ENCODE measurements around the gene GNA14.
"Not testable (repeated sequence)": the region's sequence is repeated elsewhere in the genome, so short reads cannot be mapped to it uniquely, and the experiment has no call there.

The GNA14 gene

DNA sequence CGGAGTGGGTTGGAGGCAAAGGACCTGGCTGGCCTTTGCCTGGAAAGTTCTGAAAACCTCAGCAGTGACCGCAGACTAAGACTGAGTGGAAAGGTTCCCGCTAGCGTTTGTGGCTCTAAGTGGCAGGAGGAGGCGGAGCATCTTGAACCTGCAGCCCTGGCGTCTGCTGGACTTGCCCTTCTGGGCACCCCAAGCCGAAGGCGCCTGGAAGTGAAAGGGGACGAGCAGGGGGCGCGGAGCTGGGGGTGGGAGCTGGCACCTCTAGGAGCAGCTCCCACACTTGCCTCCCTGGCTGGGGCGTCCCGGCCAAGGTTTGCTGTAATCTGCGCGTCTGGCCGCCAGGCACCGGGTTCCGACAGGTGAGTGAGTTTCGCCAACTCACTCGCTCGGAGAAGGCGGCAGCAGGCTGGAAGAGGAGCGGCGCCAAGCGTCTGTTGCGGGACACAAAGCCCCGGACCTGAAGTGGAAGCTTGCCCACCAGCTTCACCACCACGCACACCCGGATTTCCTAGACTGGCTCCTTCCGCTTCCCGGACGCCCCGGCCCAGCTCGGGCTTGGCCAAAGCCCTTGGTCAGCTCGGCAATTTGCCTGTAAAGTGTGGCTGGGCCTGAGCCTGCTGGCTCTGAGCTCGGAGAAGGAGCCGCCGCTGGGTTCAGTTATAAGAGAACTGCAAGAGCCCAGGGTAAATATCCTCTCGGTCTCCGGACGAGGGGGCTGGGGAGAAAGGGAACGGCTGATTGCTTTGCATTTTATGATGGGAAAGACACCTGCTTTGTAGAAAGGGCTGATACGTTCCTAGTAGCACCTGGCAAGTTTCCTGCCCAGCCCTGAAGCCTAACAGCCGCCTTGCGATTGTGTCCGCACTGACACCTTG, at the start of gene GNA14:
TSS of gene GNA14 (minus strand) at position 89 of the 875 bp plus-strand sequence. CDS start 529 bp downstream, outside the sequence.
- no peak for TF ChIP-seq ZNF274 (IDR thresholded peaks at IDR 0.05; ENCODE audit: low read depth, low read length)
- no peak within 1 kb of the TSS for H3K4me3 ChIP-seq (ENCODE audit: low read length)

DNA sequence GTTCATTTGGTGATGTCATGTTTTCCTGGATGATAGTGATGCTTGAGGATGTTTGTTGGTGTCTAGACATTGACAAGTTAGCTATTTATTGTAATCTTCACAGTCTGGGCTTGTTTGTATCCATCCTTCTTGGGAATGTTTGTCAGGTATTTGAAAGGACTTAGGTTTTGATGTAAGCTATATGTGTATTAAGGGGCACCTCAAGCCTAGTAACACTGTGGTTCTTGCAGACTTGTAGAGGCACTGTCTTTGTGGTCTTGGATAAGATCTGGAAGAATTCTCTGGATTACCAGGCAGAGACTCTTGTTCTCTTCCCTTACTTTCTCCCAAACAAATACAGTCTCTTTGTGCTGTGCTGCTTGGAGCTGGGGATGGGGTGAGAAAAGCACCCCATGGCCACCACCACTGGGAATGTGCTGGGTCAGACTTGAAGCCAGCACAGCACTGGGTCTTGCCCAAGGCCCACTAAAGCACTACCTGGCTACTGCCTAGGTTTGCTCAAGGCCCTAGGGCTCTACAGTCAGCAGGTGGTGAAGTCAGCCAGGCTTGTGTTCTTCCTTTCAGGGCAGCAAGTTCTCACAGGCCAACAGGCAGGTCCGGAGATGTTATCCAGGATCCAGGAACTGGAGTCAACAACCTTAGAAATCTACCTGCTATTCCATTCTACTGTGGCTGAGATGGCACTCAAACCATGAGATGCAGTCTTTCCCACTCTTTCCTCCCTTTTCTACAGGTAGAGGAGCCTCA, 49.3 kb upstream of the GNA14 start:
- H3K4me3 ChIP-seq (ENCODE audit: low read length): no peak overlapping the region

GRCh38 chr9:77690723-77691122, 42.6 kb upstream of the GNA14 start:
- not testable (repeated sequence) for H3K4me3 ChIP-seq (ENCODE audit: low read length)

More for the DNA sequence above, 49.3 kb upstream of the GNA14 start:
- TF ChIP-seq ZNF274 (IDR thresholded peaks at IDR 0.05; ENCODE audit: low read depth, low read length): no peak

GRCh38 chr9:77690119-77690518, 42.0 kb upstream of the GNA14 start:
- not testable (repeated sequence) for H3K4me3 ChIP-seq (ENCODE audit: low read length)

- not testable (repeated sequence) for H3K4me3 ChIP-seq (ENCODE audit: low read length)
Observed at GRCh38 chr9:77687737-77688136, 39.6 kb upstream of the GNA14 start.

GRCh38 chr9:77680581-77680980, 32.5 kb upstream of the GNA14 start:
- H3K4me3 ChIP-seq (ENCODE audit: low read length): no peak overlapping the region
- no peak for TF ChIP-seq ZNF274 (IDR thresholded peaks at IDR 0.05; ENCODE audit: low read depth, low read length)

- no peak for TF ChIP-seq ZNF274 (IDR thresholded peaks at IDR 0.05; ENCODE audit: low read depth, low read length)
- no peak overlapping the region for H3K4me3 ChIP-seq (ENCODE audit: low read length)
Observed at GRCh38 chr9:77679661-77680368, 31.7 kb upstream of the GNA14 start.

GRCh38 chr9:77679088-77679487, 31.0 kb upstream of the GNA14 start:
- H3K4me3 ChIP-seq (ENCODE audit: low read length): no peak overlapping the region
- no peak for TF ChIP-seq ZNF274 (IDR thresholded peaks at IDR 0.05; ENCODE audit: low read depth, low read length)

- no peak for TF ChIP-seq ZNF274 (IDR thresholded peaks at IDR 0.05; ENCODE audit: low read depth, low read length)
- no peak overlapping the region for H3K4me3 ChIP-seq (ENCODE audit: low read length)
Observed at GRCh38 chr9:77677957-77678535, 29.9 kb upstream of the GNA14 start.

- no peak for TF ChIP-seq ZNF274 (IDR thresholded peaks at IDR 0.05; ENCODE audit: low read depth, low read length)
- H3K4me3 ChIP-seq (ENCODE audit: low read length): no peak overlapping the region
Observed at GRCh38 chr9:77677397-77677796, 29.3 kb upstream of the GNA14 start.

- TF ChIP-seq ZNF274 (IDR thresholded peaks at IDR 0.05; ENCODE audit: low read depth, low read length): no peak
Observed at GRCh38 chr9:77673941-77674791, 26.0 kb upstream of the GNA14 start.

GRCh38 chr9:77672183-77672582, 24.1 kb upstream of the GNA14 start:
- no peak overlapping the region for H3K4me3 ChIP-seq (ENCODE audit: low read length)
- no peak for TF ChIP-seq ZNF274 (IDR thresholded peaks at IDR 0.05; ENCODE audit: low read depth, low read length)

More at GRCh38 chr9:77673941-77674791, 26.0 kb upstream of the GNA14 start:
- no peak overlapping the region for H3K4me3 ChIP-seq (ENCODE audit: low read length)

DNA sequence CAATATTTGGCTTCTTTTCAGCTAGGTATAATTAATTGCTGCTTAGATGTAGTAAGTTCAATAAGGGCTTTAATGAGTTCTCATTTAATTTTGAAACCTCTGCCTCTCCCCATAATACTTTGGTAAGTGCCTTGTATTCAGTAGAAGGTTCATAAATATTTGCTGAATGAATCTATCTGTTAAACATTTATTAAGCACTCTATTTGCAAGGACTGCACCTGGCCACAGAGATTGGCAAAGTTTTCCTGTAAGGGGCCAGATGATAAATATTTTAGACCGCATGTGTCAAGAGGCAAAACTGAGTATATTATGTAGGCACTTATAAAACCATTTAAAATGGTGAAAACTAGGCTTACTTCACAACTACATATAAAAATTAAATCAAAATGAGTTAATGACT, 19.0 kb upstream of the GNA14 start:
- TF ChIP-seq ZNF274 (IDR thresholded peaks at IDR 0.05; ENCODE audit: low read depth, low read length): no peak
- no peak overlapping the region for H3K4me3 ChIP-seq (ENCODE audit: low read length)
